Left colon (tissue), 2 donors: ENCODE results near the gene RFX6. TPM values are rescaled to one million over a fixed set of nuclear protein-coding genes. Genes with fewer than 3 reads are reported as not detected.

Experiments
- ATAC-seq: fragments of 200-7000 bp; cut with Tn5 transposase; one replicate; pipeline ENCODE4 v1.9.1; 2020; ENCODE audit warnings: mild to moderate bottlenecking, moderate library complexity
- DNase-seq, 2 donors: peaks; one replicate each; pipeline ENCODE4 v3.0.0-alpha.2; 2020
- intact Hi-C, 2 donors: fragments of 100-400 bp; cut with DNase I in 1 of 2; cut with micrococcal nuclease in 1 of 2; formaldehyde crosslinking; loops; one replicate each; pipeline versions ENCODE4 v1.11.2 to v1.14.0; 2022; cut with DNase I, micrococcal nuclease
- total RNA-seq, 2 donors: library from RNA; stranded (reverse); fragmentation: NEBNext Ultra II Directional; extraction: Animal tissue kit (Norgen Biotek cat#: 25700); gene quantifications; one replicate each; pipeline ENCODE4 v1.2.1, GENCODE V29; 2021
- donor health status: DM: no; HTN: no; CAD: no.
- donor health status: DM: yes; HTN: yes; CAD: no.

The RFX6 gene
- total RNA-seq, 2 donors from 2014 or later = 1.3 to 1.5 TPM

- no peak for DNase-seq
- peak; percentile 13 for ATAC-seq
- intact Hi-C loops = no loop called here
These were observed 77.3 kb downstream of the RFX6 start for GRCh38 chr6:116954335-116954734.

- DNase-seq (peak in 1 of 2 donors; percentile 21), ATAC-seq (peak; percentile 99)
- intact Hi-C loops = no loop called here
These were observed 77.9 kb downstream of the RFX6 start for GRCh38 chr6:116954938-116955337.

GRCh38 chr6:116955773-116956172, 78.7 kb downstream of the RFX6 start:
- DNase-seq = no peak
- intact Hi-C loops = no loop called here
- no peak for ATAC-seq

DNA sequence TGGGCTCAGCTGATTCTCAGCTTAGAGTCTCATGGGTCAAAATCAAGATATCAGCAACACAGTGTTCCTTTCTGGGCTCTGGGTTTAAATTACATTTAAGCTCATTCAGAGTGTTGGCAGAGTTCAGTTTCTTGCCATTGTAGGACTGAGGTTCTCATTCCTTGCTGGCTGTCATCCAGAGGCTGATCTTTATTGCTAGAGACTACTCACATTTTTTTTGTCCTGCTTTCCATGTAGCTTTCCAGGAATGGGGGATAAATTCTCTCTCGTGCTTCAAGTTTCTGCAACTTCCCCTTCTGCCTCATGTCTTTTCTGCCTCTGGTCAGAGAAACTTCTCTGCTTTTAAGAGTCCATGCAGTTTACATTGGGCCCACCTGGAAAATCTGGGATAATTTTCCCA, 86.9 kb downstream of the RFX6 start:
- intact Hi-C loops = no loop called here
- ATAC-seq = peak; percentile 51
- peak in 1 of 2 donors; percentile 23 for DNase-seq

- ATAC-seq = no peak
- intact Hi-C loops = no loop called here
- no peak for DNase-seq
These were observed 89.9 kb downstream of the RFX6 start for GRCh38 chr6:116966675-116967576.

DNA sequence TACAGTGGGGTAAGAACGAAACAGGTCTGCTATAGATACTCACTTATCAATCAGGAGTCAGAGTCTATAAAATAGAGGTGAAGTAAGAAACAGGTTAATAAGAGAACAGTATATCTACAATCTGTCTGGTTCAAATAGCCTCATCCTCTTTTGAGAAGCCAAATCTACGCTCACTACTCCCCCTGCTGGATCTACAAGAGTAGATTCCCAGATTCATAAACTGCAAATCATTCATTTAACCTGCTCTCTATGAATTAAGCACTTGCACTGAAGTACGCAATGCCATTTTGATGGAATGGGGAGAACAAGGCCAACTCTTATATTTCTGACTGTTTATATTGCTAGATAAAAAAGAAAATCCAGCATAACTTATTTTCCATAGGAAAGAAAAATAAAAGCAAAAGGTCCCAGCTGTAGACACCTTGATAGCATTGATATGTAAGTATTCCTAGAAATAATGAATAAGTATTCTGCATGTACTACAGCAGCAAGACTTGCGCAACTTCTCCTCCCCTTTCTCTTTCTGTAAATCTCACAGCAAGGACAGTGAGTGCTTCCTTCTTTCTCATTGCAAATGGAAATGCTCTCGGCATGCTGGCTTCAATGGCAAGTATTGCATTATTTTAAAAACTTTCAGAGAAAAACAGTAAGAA, 92.3 kb downstream of the RFX6 start:
- peak in 1 of 2 donors; percentile 9 for DNase-seq
- ATAC-seq = peak; percentile 80
- intact Hi-C loops = no loop called here

DNA sequence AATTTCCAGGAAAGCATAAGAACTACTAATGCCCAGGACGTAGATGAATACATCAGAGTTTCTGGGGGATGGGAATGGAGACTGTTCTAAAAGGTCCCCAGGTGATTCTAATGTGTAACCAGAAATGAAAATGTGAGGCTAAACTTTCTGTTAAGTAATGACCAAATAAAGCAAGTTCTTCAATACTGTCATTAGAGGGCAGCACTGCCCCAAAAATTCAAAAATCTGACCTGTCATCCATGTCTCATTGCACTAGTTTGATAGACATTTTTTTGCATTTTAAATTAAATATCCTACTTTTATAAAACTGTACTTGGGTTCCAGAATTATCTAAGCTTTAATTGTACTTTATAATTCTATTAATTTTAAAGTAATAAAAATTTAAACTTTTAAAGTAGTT, 94.9 kb downstream of the RFX6 start:
- DNase-seq = peak in 1 of 2 donors; percentile 10
- ATAC-seq = peak; percentile 65

DNA sequence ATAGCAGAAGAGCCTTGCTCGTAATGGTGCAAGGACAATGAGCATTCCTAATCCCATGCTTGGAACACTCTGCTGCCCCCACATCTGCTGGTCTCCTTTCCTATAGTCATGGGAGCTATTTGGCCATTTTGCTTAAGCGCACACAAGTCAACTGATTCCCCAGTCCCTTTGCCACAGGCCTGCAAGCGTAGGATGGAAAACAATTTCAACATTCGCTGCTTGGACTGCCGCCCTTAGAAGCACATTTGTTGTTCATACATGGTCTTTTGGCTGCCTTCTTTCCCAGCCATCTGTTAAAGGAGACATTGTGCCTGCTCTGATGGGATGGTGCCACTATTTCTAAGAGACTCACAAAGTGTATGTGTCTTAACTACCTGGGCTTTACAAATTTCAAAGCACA, 96.9 kb downstream of the RFX6 start:
- intact Hi-C loops = loop anchor here in 1 of 2 donors (10.0 kb wide), 1 partner anchor 341 kb away; no protein-coding TSS in a partner anchor
- DNase-seq (no peak), ATAC-seq (no peak)

More for the DNA sequence above, 94.9 kb downstream of the RFX6 start:
- intact Hi-C loops = loop anchor here in 1 of 2 donors (10.0 kb wide), 1 partner anchor 343 kb away; no protein-coding TSS in a partner anchor

GRCh38 chr6:116974526-116975316, 97.7 kb downstream of the RFX6 start:
- DNase-seq (no peak), ATAC-seq (no peak)
- intact Hi-C loops = loop anchor here in 1 of 2 donors (10.0 kb wide), 1 partner anchor 340 kb away; no protein-coding TSS in a partner anchor

GRCh38 chr6:116975600-116975999, 98.6 kb downstream of the RFX6 start:
- intact Hi-C loops = loop anchor here in 1 of 2 donors (10.0 kb wide), 1 partner anchor 339 kb away; no protein-coding TSS in a partner anchor
- ATAC-seq (peak; percentile 46), DNase-seq (no peak)

- DNase-seq (no peak), ATAC-seq (no peak)
- intact Hi-C loops = loop anchor here in 1 of 2 donors (10.0 kb wide), 1 partner anchor 335 kb away; no protein-coding TSS in a partner anchor
These were observed 102.5 kb downstream of the RFX6 start for GRCh38 chr6:116979560-116979959.

Other genes with a start within 250 kb of the RFX6 start
- 10 to 100 TPM; 10.3 to 12.0 TPM for gene ZUP1, start 208.5 kb upstream of the RFX6 start, total RNA-seq
- gene KPNA5, start 196.0 kb upstream of the RFX6 start, total RNA-seq = 1 to 10 TPM; 4.4 to 6.0 TPM
- gene FAM162B, start 111.5 kb upstream of the RFX6 start, total RNA-seq = under 1 TPM; 0.75 to 0.85 TPM
- not detected for gene GPRC6A, start 48.2 kb upstream of the RFX6 start, total RNA-seq